ENCODE data around the gene VWA8. TPM values are rescaled to one million over a fixed set of nuclear protein-coding genes. Genes with fewer than 3 reads are reported as not detected.

Gene VWA8
- total and polyA plus RNA-seq, 2 experiments from 2014 or later: 6.3 to 24.6 TPM

- TF ChIP-seq REST (IDR thresholded peaks at IDR 0.05; ENCODE audit: unreplicated experiment) (no peak), CTCF (conservative IDR thresholded peaks at IDR 0.05; ENCODE audit: low read depth in 2 of 2) (no peak), ETS1 (IDR thresholded peaks at IDR 0.05) (no peak), STAT1 (IDR thresholded peaks at IDR 0.05; ENCODE audit: unreplicated experiment) (no peak), ZNF114 (CRISPR knock-in tag; IDR thresholded peaks at IDR 0.05) (no peak), POLR2AphosphoS5 (IDR thresholded peaks at IDR 0.05; ENCODE audit: low read depth) (no peak), CREB1 (CRISPR knock-in tag; IDR thresholded peaks at IDR 0.05; ENCODE audit: low read depth) (no peak)
Observed at GRCh38 chr13:41655997-41656396, 304.9 kb downstream of the VWA8 start (continued).

- Histone ChIP-seq H3K27ac (ENCODE audit: low read depth) (no peak overlapping the region), H3K36me3 (ENCODE audit: insufficient read depth) (no peaks in the 10 kb centered on the region), H3K4me3 (no peak overlapping the region), H4K20me1 (replicated peaks; ENCODE audit: insufficient read depth) (no peaks in the 10 kb centered on the region), H3K79me2 (replicated peaks; ENCODE audit: insufficient read depth) (no peaks in the 10 kb centered on the region), H3K4me2 (no peak overlapping the region), H3K4me1 (ENCODE audit: insufficient read depth) (no peaks in the 10 kb centered on the region), H2AFZ (no peak overlapping the region), H3K27me3 (ENCODE audit: insufficient read depth) (no peaks in the 10 kb centered on the region), H3K9me2 (ENCODE audit: insufficient read depth) (no peaks in the 10 kb centered on the region), H3F3A (replicated peaks; ENCODE audit: low read depth) (no peaks in the 10 kb centered on the region)
- DNase-seq (ENCODE audit: low spot score): no peak
- Mint-ChIP-seq H3K4me1 (no peaks in the 10 kb centered on the region; the same call in 2 of the 3 replicates), H3K4me3 (no peak overlapping the region), H3K27ac (no peak overlapping the region), H3K27me3 (ENCODE audit: insufficient read depth, low read depth, poor library complexity) (no peaks in the 10 kb centered on the region), H3K36me3 (ENCODE audit: low read depth) (peaks cover 12% of the 10 kb centered on the region), H3K9me3 (peaks cover 5% of the 10 kb centered on the region; the same call in 2 of the 3 replicates)
- ATAC-seq: no peak
- no peak for TF ChIP-seq ETS1 (IDR thresholded peaks at IDR 0.05)
- TF ChIP-seq ZNF331 (CRISPR knock-in tag; IDR thresholded peaks at IDR 0.05; ENCODE audit: low read depth): no peak
- TF ChIP-seq CREB1 (CRISPR knock-in tag; IDR thresholded peaks at IDR 0.05; ENCODE audit: low read depth): no peak
- no peak for TF ChIP-seq ZNF462 (CRISPR knock-in tag; IDR thresholded peaks at IDR 0.05)
- no peak for TF ChIP-seq STAT1 (IDR thresholded peaks at IDR 0.05; ENCODE audit: unreplicated experiment)
- TF ChIP-seq JUNB (IDR thresholded peaks at IDR 0.05; ENCODE audit: unreplicated experiment): no peak
- no peak for TF ChIP-seq POLR2AphosphoS5 (IDR thresholded peaks at IDR 0.05; ENCODE audit: low read depth)
- no peak for TF ChIP-seq ZNF114 (CRISPR knock-in tag; IDR thresholded peaks at IDR 0.05)
Observed at GRCh38 chr13:41654796-41655195, 306.1 kb downstream of the VWA8 start.

All from GM23338 (cell line).